Activated CD8-positive, alpha-beta memory T cell treated with anti-CD3 and anti-CD28 coated beads, Interleukin-2, amount 10 ng/mL, durations not matched to agents 7 days and 5 days (primary cell): ENCODE measurements around the gene ROS1. TPM values are rescaled to one million over a fixed set of nuclear protein-coding genes. Genes with fewer than 3 reads are reported as not detected.
"Not testable (repeated sequence)": the region's sequence is repeated elsewhere in the genome, so short reads cannot be mapped to it uniquely, and the experiment has no call there.

Experiments
- ATAC-seq: fragments of 150-1000 bp; cut with Tn5 transposase; one replicate; pipeline ENCODE4 v1.10.0; 2021; ENCODE audit warnings: moderate library complexity
- CTCF ChIA-PET: fragments of 350-600 bp; sonication (Branson Sonifier 250); formaldehyde crosslinking; loops from one replicate; lab custom pipeline; 2021; ENCODE audit warnings: antibody characterized with exemption; lab: Charles Lee
- DNase-seq: peaks from one replicate; pipeline ENCODE4 v3.0.0-alpha.2; 2020
- H3K27ac Mint-ChIP-seq: one replicate; pipeline ENCODE4 v1.8.0; 2021; ENCODE audit warnings: mild to moderate bottlenecking, mixed read lengths
- H3K27me3 Mint-ChIP-seq: one replicate; pipeline ENCODE4 v1.8.0; 2021; ENCODE audit warnings: mixed read lengths
- H3K36me3 Mint-ChIP-seq: one replicate; pipeline ENCODE4 v1.8.0; 2021; ENCODE audit warnings: mild to moderate bottlenecking, mixed read lengths
- H3K4me1 Mint-ChIP-seq: one replicate; pipeline ENCODE4 v1.8.0; 2021; ENCODE audit warnings: mixed read lengths
- H3K4me3 Mint-ChIP-seq: one replicate; pipeline ENCODE4 v1.8.0; 2021; ENCODE audit warnings: mild to moderate bottlenecking, moderate library complexity, mixed read lengths
- H3K9me3 Mint-ChIP-seq: one replicate; pipeline ENCODE4 v1.8.0; 2022; ENCODE audit warnings: low read depth, mixed read lengths
- total RNA-seq, 2 experiments: library from RNA; stranded (reverse); gene quantifications; one replicate each; pipeline ENCODE4 v1.2.3, GENCODE V29; 2021

Gene ROS1
- total RNA-seq, 2 experiments from 2014 or later = not detected

- DNase-seq (no peak), ATAC-seq (no peak)
- H3K36me3 Mint-ChIP-seq = no peaks in the 10 kb centered on the region
- H3K27me3 Mint-ChIP-seq = peaks cover 79% of the 10 kb centered on the region
- H3K9me3 Mint-ChIP-seq = no peaks in the 10 kb centered on the region
- H3K4me1 Mint-ChIP-seq = peaks cover 13% of the 10 kb centered on the region
- H3K27ac Mint-ChIP-seq = no peak overlapping the region
- CTCF ChIA-PET = no interaction called here
- no peak overlapping the region for H3K4me3 Mint-ChIP-seq
Observed at GRCh38 chr6:117263353-117263927, 162.3 kb downstream of the ROS1 start.

GRCh38 chr6:117262799-117263198 is 162.9 kb downstream of the ROS1 start:
- ATAC-seq = no peak
- no peak overlapping the region for H3K27ac Mint-ChIP-seq
- peaks cover 72% of the 10 kb centered on the region for H3K27me3 Mint-ChIP-seq
- CTCF ChIA-PET = no interaction called here
- H3K4me3 Mint-ChIP-seq = no peak overlapping the region
- peaks cover 13% of the 10 kb centered on the region for H3K4me1 Mint-ChIP-seq
- no peak for DNase-seq
- H3K36me3 Mint-ChIP-seq = no peaks in the 10 kb centered on the region
- H3K9me3 Mint-ChIP-seq = no peaks in the 10 kb centered on the region

- Mint-ChIP-seq H3K36me3 (no peaks in the 10 kb centered on the region), H3K4me1 (no peaks in the 10 kb centered on the region), H3K27ac (no peak overlapping the region), H3K27me3 (no peaks in the 10 kb centered on the region), H3K9me3 (no peaks in the 10 kb centered on the region), H3K4me3 (no peak overlapping the region)
- DNase-seq (no peak), ATAC-seq (no peak)
- CTCF ChIA-PET = no interaction called here
Observed at GRCh38 chr6:117253785-117254184, 172.0 kb downstream of the ROS1 start.

- H3K36me3 Mint-ChIP-seq, H3K27ac Mint-ChIP-seq, CTCF ChIA-PET, H3K4me1 Mint-ChIP-seq, DNase-seq, ATAC-seq, H3K27me3 Mint-ChIP-seq, H3K9me3 Mint-ChIP-seq, H3K4me3 Mint-ChIP-seq: not testable (repeated sequence)
Observed at GRCh38 chr6:117244979-117245378, 180.8 kb downstream of the ROS1 start.

- H3K27ac Mint-ChIP-seq, DNase-seq, H3K9me3 Mint-ChIP-seq, H3K4me1 Mint-ChIP-seq, H3K36me3 Mint-ChIP-seq, CTCF ChIA-PET, H3K27me3 Mint-ChIP-seq, H3K4me3 Mint-ChIP-seq, ATAC-seq: not testable (repeated sequence)
Observed at GRCh38 chr6:117244571-117244970, 181.2 kb downstream of the ROS1 start.

Other genes starting within 250 kb of the ROS1 start
- not detected for gene VGLL2, start 160.4 kb downstream of the ROS1 start, total RNA-seq
- 1 to 10 TPM; 5.8 to 6.1 TPM for gene DCBLD1, start 56.7 kb upstream of the ROS1 start, total RNA-seq
- 10 to 100 TPM; 21.3 to 25.0 TPM for gene GOPC, start 176.6 kb upstream of the ROS1 start, total RNA-seq
- 10 to 100 TPM; 20.5 to 32.9 TPM for gene NUS1, start 249.5 kb upstream of the ROS1 start, total RNA-seq